ENCODE data around the gene DMRT1. TPM values are rescaled to one million over a fixed set of nuclear protein-coding genes. Genes with fewer than 3 reads are reported as not detected.
A peak's percentile ranks its signal among the peaks of the same experiment; 100 is the strongest.

DMRT1 gene
- total RNA-seq, 4 donors from 2014 or later = not detected

- Histone ChIP-seq H3K36me3 (no peaks in the 10 kb centered on the region), H3K27ac (no peak overlapping the region), H3K9me3 (no peaks in the 10 kb centered on the region), H3K27me3 (no peaks in the 10 kb centered on the region), H3K4me3 (no peak overlapping the region), H3K4me1 (no peaks in the 10 kb centered on the region)
- peak in 2 of 5 experiments; percentile 5 to 10 for TF ChIP-seq CTCF (IDR thresholded peaks at IDR 0.05)
- TF ChIP-seq EP300 (IDR thresholded peaks at IDR 0.05) = no peak
- WGBS, 2 donors = 73 to 83% methylated on average over 6 of the region's 6 CpGs
- DNase-seq (ENCODE audit: low spot score in 2 of 2) = no peak
Observed at GRCh38 chr9:928363-929042, 87.0 kb downstream of the DMRT1 start.

- Histone ChIP-seq H3K27ac (no peak overlapping the region), H3K4me1 (no peaks in the 10 kb centered on the region)
Observed at GRCh38 chr9:929719-930118, 88.2 kb downstream of the DMRT1 start.

GRCh38 chr9:933356-933755, 91.9 kb downstream of the DMRT1 start:
- H3K27ac ChIP-seq = no peak overlapping the region
- no peak for TF ChIP-seq EP300 (IDR thresholded peaks at IDR 0.05)
- TF ChIP-seq CTCF (IDR thresholded peaks at IDR 0.05) = no peak
- TF ChIP-seq POLR2A (IDR thresholded peaks at IDR 0.05) = no peak
- H3K27me3 ChIP-seq = peaks cover 0 to 18% of the 10 kb centered on the region in 2 donors
- no peak for DNase-seq (ENCODE audit: low spot score in 2 of 2)
- no peak overlapping the region for H3K4me3 ChIP-seq
- H3K9me3 ChIP-seq = peaks cover 0 to 10% (median 0%) of the 10 kb centered on the region in 4 donors
- no peaks in the 10 kb centered on the region for H3K36me3 ChIP-seq
- peaks cover 0 to 6% (median 0%) of the 10 kb centered on the region in 4 donors for H3K4me1 ChIP-seq
- WGBS, 2 donors = 88 to 93% methylated on average over 4 of the region's 4 CpGs

More at GRCh38 chr9:929719-930118, 88.2 kb downstream of the DMRT1 start:
- no peak for DNase-seq (ENCODE audit: low spot score in 2 of 2)
- TF ChIP-seq POLR2A (IDR thresholded peaks at IDR 0.05) (no peak), EP300 (IDR thresholded peaks at IDR 0.05) (no peak), CTCF (IDR thresholded peaks at IDR 0.05) (no peak)
- Histone ChIP-seq H3K9me3 (no peaks in the 10 kb centered on the region), H3K4me3 (no peak overlapping the region), H3K36me3 (no peaks in the 10 kb centered on the region), H3K27me3 (no peaks in the 10 kb centered on the region)
- 75 to 84% methylated on average over 4 of the region's 4 CpGs for WGBS, 2 donors

- no peak for DNase-seq (ENCODE audit: low spot score in 2 of 2)
- H3K27me3 ChIP-seq = peaks cover 0 to 27% of the 10 kb centered on the region in 2 donors
- H3K9me3 ChIP-seq = peaks cover 0 to 20% (median 0%) of the 10 kb centered on the region in 4 donors
- no peaks in the 10 kb centered on the region for H3K36me3 ChIP-seq
- H3K4me1 ChIP-seq = peaks cover 0 to 6% (median 0%) of the 10 kb centered on the region in 4 donors
- WGBS, 2 donors = 18 to 26% methylated on average over 10 of the region's 10 CpGs
- no peak overlapping the region for H3K27ac ChIP-seq
- no peak overlapping the region for H3K4me3 ChIP-seq
- no peak for TF ChIP-seq EP300 (IDR thresholded peaks at IDR 0.05)
- TF ChIP-seq POLR2A (IDR thresholded peaks at IDR 0.05) = no peak
Observed at GRCh38 chr9:935348-935965, 94.0 kb downstream of the DMRT1 start.

- Histone ChIP-seq H3K36me3 (no peaks in the 10 kb centered on the region), H3K9me3 (peaks cover 0 to 14% (median 0%) of the 10 kb centered on the region in 4 donors), H3K27ac (no peak overlapping the region), H3K27me3 (peaks cover 0 to 23% of the 10 kb centered on the region in 2 donors), H3K4me1 (no peaks in the 10 kb centered on the region), H3K4me3 (no peak overlapping the region)
- TF ChIP-seq EP300 (IDR thresholded peaks at IDR 0.05) (no peak), POLR2A (IDR thresholded peaks at IDR 0.05) (no peak)
- 56 to 58% methylated on average over 6 of the region's 6 CpGs for WGBS, 2 donors
- no peak for DNase-seq (ENCODE audit: low spot score in 2 of 2)
Observed at GRCh38 chr9:942805-943580, 101.5 kb downstream of the DMRT1 start.

All from tibial nerve (tissue), 4 donors.